A549 (cell line): ENCODE data around the gene SLC25A28. TPM values are rescaled to one million over a fixed set of nuclear protein-coding genes. Genes with fewer than 3 reads are reported as not detected.

ENCODE experiments used
- ATAC-seq, 2 experiments: fragments of 200-7000 bp in 1 of 2; fragments of >200 bp in 1 of 2; cut with Nextera tagmentation in 1 of 2; cut with Tn5 transposase in 1 of 2; 3 replicates each; pipeline versions ENCODE4 v1.8.0 to v1.9.1; 2018 to 2020; ENCODE audit warnings: mild to moderate bottlenecking in 1 of 2, moderate library complexity in 1 of 2
- CTCF ChIA-PET: fragments of 300-600 bp; sonication (Branson Sonifier 250); formaldehyde crosslinking; extraction: SDS; loops from one replicate; lab custom pipeline; 2021; ENCODE audit warnings: antibody characterized with exemption, inconsistent platforms; lab: Yijun Ruan, JAX
- POLR2A ChIA-PET: fragments of 350-600 bp; formaldehyde crosslinking; extraction: SDS; loops from one replicate; lab custom pipeline; 2021; ENCODE audit warnings: antibody characterized with exemption, inconsistent platforms; lab: Yijun Ruan, JAX
- DNase-seq, 2 experiments: peaks; one replicate each; pipeline versions ENCODE4 v3.0.0 to v3.0.0-alpha.2; 2011 to 2016; ENCODE audit warnings: low read depth in 1 of 2, low spot score in 1 of 2
- FAIRE-seq: peaks from 2 replicates; lab custom pipeline; 2011; peaks lifted over from hg19 to GRCh38; lab: Jason Lieb, UNC
- H3K27ac ChIP-seq, 2 experiments: fragments of >200 bp; sonication (Bioruptor Twin); formaldehyde crosslinking; 3 replicates each; pipeline ENCODE4 v1.5.1; 2016 to 2017
- H3K4me1 ChIP-seq: fragments of >200 bp; sonication (Bioruptor Twin); formaldehyde crosslinking; 3 replicates; pipeline ENCODE4 v1.6.1; 2016
- H3K4me2 ChIP-seq: fragments of >200 bp; sonication (Bioruptor Twin); formaldehyde crosslinking; 3 replicates; pipeline ENCODE4 v1.6.1; 2016
- H3K4me3 ChIP-seq: fragments of >200 bp; sonication (Bioruptor Twin); formaldehyde crosslinking; 3 replicates; pipeline ENCODE4 v1.5.1; 2016
- H3K9me3 ChIP-seq: fragments of >200 bp; sonication (Bioruptor Twin); formaldehyde crosslinking; 3 replicates; pipeline ENCODE4 v1.6.1; 2016
- ATOH8 ChIP-seq: fragments of 250-450 bp; sonication (Bioruptor Pico); IDR thresholded peaks from 2 replicates; pipeline ENCODE4 v1.5.0; 2020; ENCODE audit warnings: low read depth, mild to moderate bottlenecking, moderate library complexity
- BCL3 ChIP-seq: fragments of >200 bp; sonication (Bioruptor Twin); formaldehyde crosslinking; IDR thresholded peaks from 3 replicates; pipeline ENCODE4 v1.6.1; 2016
- CBX2 ChIP-seq: fragments of 200-600 bp; sonication (generic); IDR thresholded peaks from 2 replicates; pipeline ENCODE4 v1.6.1; 2016; ENCODE audit warnings: low read depth, mild to moderate bottlenecking, borderline replicate concordance
- CBX8 ChIP-seq: fragments of 200-600 bp; sonication (generic); IDR thresholded peaks from 2 replicates; pipeline ENCODE4 v1.6.1; 2016
- EHF ChIP-seq: fragments of 250-450 bp; sonication (Bioruptor Pico); IDR thresholded peaks from 2 replicates; pipeline ENCODE4 v1.5.0; 2020; ENCODE audit warnings: mild to moderate bottlenecking
- EHMT2 ChIP-seq: fragments of 200-600 bp; sonication (generic); IDR thresholded peaks from 2 replicates; pipeline ENCODE4 v1.6.1; 2016; ENCODE audit warnings: antibody characterized with exemption, low read depth, mild to moderate bottlenecking, moderate library complexity
- FOSL2 ChIP-seq, 2 experiments: fragments of 450-650 bp in 1 of 2; fragments of >200 bp in 1 of 2; sonication (Bioruptor Twin) in 1 of 2; formaldehyde crosslinking; IDR thresholded peaks; 2 replicates each; pipeline versions ENCODE4 v1.5.0 to v1.6.1; 2016 to 2020; ENCODE audit warnings: mild to moderate bottlenecking in 1 of 2, moderate library complexity in 1 of 2
- FOXS1 ChIP-seq: fragments of 250-450 bp; sonication (Bioruptor Pico); IDR thresholded peaks from 2 replicates; pipeline ENCODE4 v1.5.0; 2020; ENCODE audit warnings: mild to moderate bottlenecking, moderate library complexity
- HES2 ChIP-seq: fragments of >200 bp; sonication (Bioruptor Twin); formaldehyde crosslinking; IDR thresholded peaks from 2 replicates; pipeline ENCODE4 v1.6.1; 2016
- HOXA7 ChIP-seq: fragments of 250-450 bp; sonication (Bioruptor Pico); IDR thresholded peaks from 2 replicates; pipeline ENCODE4 v1.5.0; 2020; ENCODE audit warnings: mild to moderate bottlenecking, moderate library complexity
- HOXB13 ChIP-seq: fragments of 250-450 bp; sonication (Bioruptor Pico); IDR thresholded peaks from 2 replicates; pipeline ENCODE4 v1.5.0; 2020; ENCODE audit warnings: low read depth, mild to moderate bottlenecking, moderate library complexity
- JUN ChIP-seq, 2 experiments: fragments of >200 bp; sonication (Bioruptor Twin); formaldehyde crosslinking; IDR thresholded peaks; 2 replicates in 1 of 2; 3 replicates in 1 of 2; pipeline ENCODE4 v1.6.1; 2016 to 2017
- JUNB ChIP-seq: fragments of >200 bp; sonication (Bioruptor Twin); formaldehyde crosslinking; IDR thresholded peaks from 2 replicates; pipeline ENCODE4 v1.6.1; 2016
- KDM1A ChIP-seq: fragments of 200-600 bp; sonication (generic); IDR thresholded peaks from 2 replicates; pipeline ENCODE4 v1.6.1; 2016; ENCODE audit warnings: low read depth, mild to moderate bottlenecking
- KDM5A ChIP-seq: fragments of 200-600 bp; sonication (generic); IDR thresholded peaks from 2 replicates; pipeline ENCODE4 v1.6.1; 2016; ENCODE audit warnings: antibody characterized with exemption, mild to moderate bottlenecking
- MAX ChIP-seq: IDR thresholded peaks from 2 replicates; pipeline ENCODE4 v1.6.1; 2012
- NFE2L2 ChIP-seq: fragments of 150-350 bp; conservative IDR thresholded peaks from 2 replicates; pipeline ENCODE4 v1.6.1; 2014; ENCODE audit warnings: low read length
- NPAS2 ChIP-seq: fragments of 250-450 bp; sonication (Bioruptor Pico); IDR thresholded peaks from 2 replicates; pipeline ENCODE4 v1.8.0; 2022; ENCODE audit warnings: mild to moderate bottlenecking, moderate library complexity, borderline replicate concordance
- NR3C1 ChIP-seq: fragments of >200 bp; sonication (Bioruptor Twin); formaldehyde crosslinking; IDR thresholded peaks from 3 replicates; pipeline ENCODE4 v1.6.1; 2017
- PHF8 ChIP-seq: fragments of 200-600 bp; sonication (generic); IDR thresholded peaks from 2 replicates; pipeline ENCODE4 v1.6.1; 2016; ENCODE audit warnings: low read depth, mild to moderate bottlenecking, antibody characterized with exemption, moderate library complexity, borderline replicate concordance
- RARB ChIP-seq: fragments of 250-450 bp; sonication (Bioruptor Pico); IDR thresholded peaks from 2 replicates; pipeline ENCODE4 v1.8.0; 2021; ENCODE audit warnings: mild to moderate bottlenecking, moderate library complexity
- RFX5 ChIP-seq: fragments of 450-650 bp; IDR thresholded peaks from 2 replicates; pipeline ENCODE4 v1.7.1; 2014; ENCODE audit warnings: antibody characterized with exemption, mild to moderate bottlenecking, moderate library complexity
- RNF2 ChIP-seq: fragments of 200-600 bp; sonication (generic); IDR thresholded peaks from 2 replicates; pipeline ENCODE4 v1.6.1; 2016; ENCODE audit warnings: low read depth, mild to moderate bottlenecking, antibody characterized with exemption, moderate library complexity, borderline replicate concordance
- TFCP2L1 ChIP-seq: fragments of 250-450 bp; sonication (Bioruptor Pico); IDR thresholded peaks from 2 replicates; pipeline ENCODE4 v1.5.0; 2021; ENCODE audit warnings: mild to moderate bottlenecking
- TP53 ChIP-seq: fragments of 250-450 bp; sonication (Bioruptor Pico); IDR thresholded peaks from 2 replicates; pipeline ENCODE4 v1.5.0; 2021; ENCODE audit warnings: mild to moderate bottlenecking, moderate library complexity
- USF2 ChIP-seq: fragments of 450-650 bp; IDR thresholded peaks from 2 replicates; pipeline ENCODE4 v1.6.1; 2014; ENCODE audit warnings: antibody characterized with exemption
- ZC3H11A ChIP-seq: fragments of 450-650 bp; IDR thresholded peaks from 2 replicates; pipeline ENCODE4 v1.6.1; 2014; ENCODE audit warnings: antibody characterized with exemption, mild to moderate bottlenecking
- ZNF302 ChIP-seq: fragments of 250-450 bp; sonication (Bioruptor Pico); IDR thresholded peaks from 2 replicates; pipeline ENCODE4 v1.9.0; 2021; ENCODE audit warnings: inconsistent platforms, mild to moderate bottlenecking, moderate library complexity
- ZSCAN20 ChIP-seq: fragments of 250-450 bp; sonication (Bioruptor Pico); IDR thresholded peaks from 2 replicates; pipeline ENCODE4 v1.8.0; 2022; ENCODE audit warnings: mild to moderate bottlenecking, moderate library complexity
- WGBS: methylation state at CpG from one replicate; pipeline ENCODE4 v1.1.6; 2017; ENCODE audit errors: missing lambda C conversion rate; 5-methylcytosine and 5-hydroxymethylcytosine counted together
- polyA plus RNA-seq, 4 experiments: library from polyadenylated mRNA; depleted of rRNA in 3 of 4; stranded (reverse); fragments of >200 nt; fragmentation: RNase III in 1 of 4; extraction: RNeasy Plus Mini Kit Qiagen cat#74134 plus additional on column Dnase treatment in 1 of 4; gene quantifications; 2 replicates in 3 of 4; 3 replicates in 1 of 4; pipeline ENCODE4 v1.2.3, GENCODE V29; 2011 to 2017
- TF ChIP-seq, protein P1 (sequence below): fragments of 150-350 bp; IDR thresholded peaks from 2 replicates; pipeline ENCODE4 v1.6.1; 2014; ENCODE audit warnings: low read depth, mild to moderate bottlenecking, low read length
- TF ChIP-seq, protein P2 (sequence below): IDR thresholded peaks from 2 replicates; pipeline ENCODE4 v1.6.1; 2012

SLC25A28 gene
- polyA plus RNA-seq, 2 of the 4 experiments (the other 2 are of a cell fraction), result 21.4 to 24.1 TPM

- TF ChIP-seq USF2 (no peak), CBX8 (no peak), ZNF302 (CRISPR knock-in tag) (no peak), TP53 (CRISPR knock-in tag) (no peak), HES2 (no peak), HOXA7 (CRISPR knock-in tag) (no peak), RARB (CRISPR knock-in tag) (no peak), KDM5A (no peak), JUN (IDR thresholded peaks at IDR 0.05) (0 out of 5 replicates have a peak, but pooled peaks of 1 of the 2 experiments have one; percentile 34), RFX5 (no peak), HOXB13 (CRISPR knock-in tag) (no peak), JUNB (no peak), MAX (peak; percentile 66), BCL3 (0 out of 3 replicates have a peak, but pooled peaks have one; percentile 30)
Observed at GRCh38 chr10:99659031-99659867, 39.0 kb upstream of the SLC25A28 start, which contains the start of gene ENTPD7 (continued).

GRCh38 chr10:99658622-99659030, 38.4 kb upstream of the SLC25A28 start:
- WGBS, result 10% methylated on average over 24 of the region's 24 CpGs
- Histone ChIP-seq H3K27ac (peak overlapping the region; percentile 57 to 76), H3K4me3 (peak overlapping the region; percentile 81), H3K4me1 (peaks cover 19% of the 10 kb centered on the region), H3K4me2 (peak overlapping the region; percentile 88), H3K9me3 (no peaks in the 10 kb centered on the region)
- DNase-seq (peak in 1 of 2 experiments; percentile 50), FAIRE-seq (no peak), ATAC-seq (peak; percentile 23 to 35; a peak in 5 of 6 replicates)
- ChIA-PET CTCF (interaction anchor here (0.6 to 2.7 kb wide), 4 partner anchors 28 to 53 kb away, joined by 3 to 10 read pairs (median 3); no protein-coding TSS in a partner anchor), POLR2A (interaction anchor here (0.5 to 4.7 kb wide), 6 partner anchors 12 to 228 kb away, joined by 3 to 46 read pairs (median 4); partner anchors contain the start of genes COX15, CUTC, GOT1 and SLC25A28)
- no peak for TF ChIP-seq EHMT2
- no peak for TF ChIP-seq NPAS2 (CRISPR knock-in tag)
- TF ChIP-seq ZNF302 (CRISPR knock-in tag), result no peak
- TF ChIP-seq NR3C1, result no peak
- TF ChIP-seq, protein P1, sequence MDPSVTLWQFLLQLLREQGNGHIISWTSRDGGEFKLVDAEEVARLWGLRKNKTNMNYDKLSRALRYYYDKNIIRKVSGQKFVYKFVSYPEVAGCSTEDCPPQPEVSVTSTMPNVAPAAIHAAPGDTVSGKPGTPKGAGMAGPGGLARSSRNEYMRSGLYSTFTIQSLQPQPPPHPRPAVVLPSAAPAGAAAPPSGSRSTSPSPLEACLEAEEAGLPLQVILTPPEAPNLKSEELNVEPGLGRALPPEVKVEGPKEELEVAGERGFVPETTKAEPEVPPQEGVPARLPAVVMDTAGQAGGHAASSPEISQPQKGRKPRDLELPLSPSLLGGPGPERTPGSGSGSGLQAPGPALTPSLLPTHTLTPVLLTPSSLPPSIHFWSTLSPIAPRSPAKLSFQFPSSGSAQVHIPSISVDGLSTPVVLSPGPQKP, result no peak
- 0 out of 3 replicates have a peak, but pooled peaks have one; percentile 6 for TF ChIP-seq BCL3
- no peak for TF ChIP-seq TFCP2L1
- no peak for TF ChIP-seq FOSL2 (IDR thresholded peaks at IDR 0.05)
- no peak for TF ChIP-seq FOSL2 (CRISPR knock-in tag; IDR thresholded peaks at IDR 0.05)
- TF ChIP-seq, protein P2, sequence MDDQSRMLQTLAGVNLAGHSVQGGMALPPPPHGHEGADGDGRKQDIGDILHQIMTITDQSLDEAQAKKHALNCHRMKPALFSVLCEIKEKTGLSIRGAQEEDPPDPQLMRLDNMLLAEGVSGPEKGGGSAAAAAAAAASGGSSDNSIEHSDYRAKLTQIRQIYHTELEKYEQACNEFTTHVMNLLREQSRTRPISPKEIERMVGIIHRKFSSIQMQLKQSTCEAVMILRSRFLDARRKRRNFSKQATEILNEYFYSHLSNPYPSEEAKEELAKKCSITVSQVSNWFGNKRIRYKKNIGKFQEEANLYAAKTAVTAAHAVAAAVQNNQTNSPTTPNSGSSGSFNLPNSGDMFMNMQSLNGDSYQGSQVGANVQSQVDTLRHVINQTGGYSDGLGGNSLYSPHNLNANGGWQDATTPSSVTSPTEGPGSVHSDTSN, result no peak
- no peak for TF ChIP-seq ZSCAN20 (CRISPR knock-in tag)
- TF ChIP-seq ZC3H11A, result no peak
- TF ChIP-seq EHF (CRISPR knock-in tag), result no peak
- no peak for TF ChIP-seq FOXS1
- no peak for TF ChIP-seq KDM1A
- TF ChIP-seq NFE2L2, result 0 out of 2 replicates have a peak, but pooled peaks have one; percentile 35
- no peak for TF ChIP-seq CBX2
- no peak for TF ChIP-seq ATOH8
- TF ChIP-seq RNF2, result no peak
- 0 out of 2 replicates have a peak, but pooled peaks have one; percentile 22 for TF ChIP-seq PHF8
